OCI-LY3 (cell line): ENCODE results near the gene KLHL29.

Experiments used
- EZH2phosphoT487 ChIP-seq: fragments of 200-600 bp; shearing (Covaris generic); IDR thresholded peaks from 2 replicates; pipeline ENCODE4 v1.6.1; 2018; ENCODE audit warnings: antibody characterized with exemption, mixed run types, low read depth
- TF ChIP-seq, protein P1 (sequence below): fragments of 200-600, 300-600 bp; sonication (generic); IDR thresholded peaks from 2 replicates; pipeline ENCODE4 v1.5.1; 2014; ENCODE audit warnings: antibody characterized with exemption, low read length, low read depth

DNA sequence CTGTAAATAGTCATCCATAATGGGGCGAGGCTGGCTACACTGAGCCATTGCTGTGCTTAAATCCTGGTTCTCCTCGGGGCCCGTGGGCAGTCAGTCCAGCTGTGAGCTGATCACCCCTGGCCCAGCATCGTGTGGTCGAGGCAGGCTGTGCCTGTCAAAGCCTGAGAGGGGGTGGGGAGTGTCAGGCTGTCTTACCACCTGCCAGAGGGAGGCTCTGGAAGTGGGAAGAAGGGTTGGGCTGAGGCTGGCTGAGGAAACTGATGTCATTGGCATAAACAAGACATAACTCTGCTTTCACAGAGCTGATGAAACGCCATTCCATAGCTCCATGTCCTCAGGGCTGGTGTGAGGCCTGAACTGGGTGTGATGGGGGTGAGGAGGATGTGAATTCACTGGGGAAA, 49.7 kb downstream of the KLHL29 start:
- TF ChIP-seq, protein P1, sequence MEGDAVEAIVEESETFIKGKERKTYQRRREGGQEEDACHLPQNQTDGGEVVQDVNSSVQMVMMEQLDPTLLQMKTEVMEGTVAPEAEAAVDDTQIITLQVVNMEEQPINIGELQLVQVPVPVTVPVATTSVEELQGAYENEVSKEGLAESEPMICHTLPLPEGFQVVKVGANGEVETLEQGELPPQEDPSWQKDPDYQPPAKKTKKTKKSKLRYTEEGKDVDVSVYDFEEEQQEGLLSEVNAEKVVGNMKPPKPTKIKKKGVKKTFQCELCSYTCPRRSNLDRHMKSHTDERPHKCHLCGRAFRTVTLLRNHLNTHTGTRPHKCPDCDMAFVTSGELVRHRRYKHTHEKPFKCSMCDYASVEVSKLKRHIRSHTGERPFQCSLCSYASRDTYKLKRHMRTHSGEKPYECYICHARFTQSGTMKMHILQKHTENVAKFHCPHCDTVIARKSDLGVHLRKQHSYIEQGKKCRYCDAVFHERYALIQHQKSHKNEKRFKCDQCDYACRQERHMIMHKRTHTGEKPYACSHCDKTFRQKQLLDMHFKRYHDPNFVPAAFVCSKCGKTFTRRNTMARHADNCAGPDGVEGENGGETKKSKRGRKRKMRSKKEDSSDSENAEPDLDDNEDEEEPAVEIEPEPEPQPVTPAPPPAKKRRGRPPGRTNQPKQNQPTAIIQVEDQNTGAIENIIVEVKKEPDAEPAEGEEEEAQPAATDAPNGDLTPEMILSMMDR = no peak
- no peak for TF ChIP-seq EZH2phosphoT487
